Astrocyte (in vitro differentiated cells and primary cell): Measurements from ENCODE around the gene GABBR2.

Experiments
- EZH2 ChIP-seq: IDR thresholded peaks from 2 replicates; pipeline ENCODE4 v1.6.1; 2012; ENCODE audit warnings: mild to moderate bottlenecking, low read length, inconsistent platforms; ENCODE audit not compliant: insufficient read depth
- TF ChIP-seq, protein P1 (sequence below): IDR thresholded peaks from 2 replicates; pipeline ENCODE4 v1.5.1; 2011; ENCODE audit warnings: low read depth, mild to moderate bottlenecking, inconsistent platforms, low read length, moderate library complexity; ENCODE audit not compliant: insufficient read depth

DNA sequence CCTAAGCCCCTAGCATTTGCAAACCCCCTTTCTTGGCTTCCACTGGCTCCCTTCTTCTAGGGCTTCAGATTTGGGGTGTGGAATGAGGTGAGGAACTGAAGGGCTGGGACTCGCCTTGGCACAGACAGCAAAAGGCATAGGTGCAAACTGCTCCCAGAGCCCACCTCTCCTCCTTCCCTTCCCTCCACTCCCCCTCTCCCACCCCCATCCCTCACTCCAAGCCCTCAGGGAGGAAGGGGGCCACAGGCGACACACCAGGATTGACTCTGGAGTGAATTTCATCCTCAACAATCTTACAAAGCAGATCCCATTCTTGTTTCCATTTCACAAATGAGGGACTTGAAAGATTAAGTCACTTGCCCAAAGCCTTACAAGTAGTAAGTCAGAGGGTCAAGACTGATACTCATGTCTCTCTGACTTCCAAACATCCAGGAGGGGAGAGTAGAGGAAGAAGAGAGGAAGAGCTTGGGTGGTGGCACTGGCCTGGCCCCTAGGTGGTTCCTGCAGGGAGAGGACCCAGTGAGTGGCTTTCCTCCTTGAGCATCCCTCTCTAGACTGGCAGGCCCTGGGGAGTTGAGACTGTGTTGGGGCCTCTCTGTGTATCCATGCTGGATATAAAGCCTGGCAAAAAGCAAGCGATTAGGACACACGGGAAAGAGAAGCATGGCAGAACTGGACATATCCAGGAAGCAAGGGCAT, 193.1 kb downstream of the GABBR2 start:
- no peak for TF ChIP-seq EZH2
- TF ChIP-seq, protein P1, sequence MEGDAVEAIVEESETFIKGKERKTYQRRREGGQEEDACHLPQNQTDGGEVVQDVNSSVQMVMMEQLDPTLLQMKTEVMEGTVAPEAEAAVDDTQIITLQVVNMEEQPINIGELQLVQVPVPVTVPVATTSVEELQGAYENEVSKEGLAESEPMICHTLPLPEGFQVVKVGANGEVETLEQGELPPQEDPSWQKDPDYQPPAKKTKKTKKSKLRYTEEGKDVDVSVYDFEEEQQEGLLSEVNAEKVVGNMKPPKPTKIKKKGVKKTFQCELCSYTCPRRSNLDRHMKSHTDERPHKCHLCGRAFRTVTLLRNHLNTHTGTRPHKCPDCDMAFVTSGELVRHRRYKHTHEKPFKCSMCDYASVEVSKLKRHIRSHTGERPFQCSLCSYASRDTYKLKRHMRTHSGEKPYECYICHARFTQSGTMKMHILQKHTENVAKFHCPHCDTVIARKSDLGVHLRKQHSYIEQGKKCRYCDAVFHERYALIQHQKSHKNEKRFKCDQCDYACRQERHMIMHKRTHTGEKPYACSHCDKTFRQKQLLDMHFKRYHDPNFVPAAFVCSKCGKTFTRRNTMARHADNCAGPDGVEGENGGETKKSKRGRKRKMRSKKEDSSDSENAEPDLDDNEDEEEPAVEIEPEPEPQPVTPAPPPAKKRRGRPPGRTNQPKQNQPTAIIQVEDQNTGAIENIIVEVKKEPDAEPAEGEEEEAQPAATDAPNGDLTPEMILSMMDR = no peak
